CD4-positive, alpha-beta T cell treated with Interleukin-1 beta for 1 hour (primary cell): Measurements from ENCODE around the gene BATF2.
"Not testable (repeated sequence)": the region's sequence is repeated elsewhere in the genome, so short reads cannot be mapped to it uniquely, and the experiment has no call there.

ENCODE experiments used
- DNase-seq, 2 donors: peaks; one replicate each; pipeline ENCODE4 v3.0.0-alpha.2; 2020 to 2022

BATF2 gene

DNA sequence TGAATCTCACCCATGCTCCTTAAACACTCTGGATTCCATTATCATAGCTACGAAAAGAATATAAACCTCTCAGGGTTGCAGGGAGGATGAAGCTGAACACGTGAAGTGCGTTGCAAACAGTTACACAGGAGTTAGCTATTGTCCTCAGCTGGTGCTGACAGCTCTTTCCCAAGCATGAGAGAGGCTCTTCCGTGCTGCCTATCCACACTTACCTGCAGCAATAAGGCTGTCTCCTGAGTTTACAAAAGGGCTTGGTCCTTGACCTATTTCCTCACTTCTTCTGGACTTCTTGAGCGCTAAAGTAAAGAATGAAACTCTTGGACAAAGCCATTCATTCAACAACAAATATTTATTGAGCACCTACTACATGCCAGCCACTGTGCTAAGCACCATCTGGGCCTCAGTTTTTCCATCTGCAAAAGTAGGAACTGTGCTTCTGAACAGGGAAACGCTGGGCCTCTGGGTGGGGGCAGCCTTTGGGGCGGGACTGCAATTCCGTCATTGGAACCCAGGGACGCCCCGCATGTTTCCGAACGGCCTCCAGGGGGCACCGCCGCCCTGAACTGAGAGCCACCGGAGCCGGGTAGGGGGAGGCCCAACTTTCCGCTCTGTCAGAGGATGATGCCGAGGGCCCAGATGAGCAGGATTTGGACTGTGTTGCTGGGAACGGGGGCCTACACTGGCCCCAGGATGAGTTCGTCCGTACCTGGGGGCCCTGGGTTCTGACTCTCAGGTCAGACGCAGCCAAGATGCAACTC is 16.5 kb upstream of the BATF2 start:
- DNase-seq: peak; percentile 91 to 92

GRCh38 chr11:65008873-65009272 is 12.1 kb upstream of the BATF2 start:
- no peak for DNase-seq

GRCh38 chr11:65008016-65008415 is 11.2 kb upstream of the BATF2 start:
- no peak for DNase-seq

GRCh38 chr11:65003968-65004367 is 7.2 kb upstream of the BATF2 start:
- DNase-seq: not testable (repeated sequence)

DNA sequence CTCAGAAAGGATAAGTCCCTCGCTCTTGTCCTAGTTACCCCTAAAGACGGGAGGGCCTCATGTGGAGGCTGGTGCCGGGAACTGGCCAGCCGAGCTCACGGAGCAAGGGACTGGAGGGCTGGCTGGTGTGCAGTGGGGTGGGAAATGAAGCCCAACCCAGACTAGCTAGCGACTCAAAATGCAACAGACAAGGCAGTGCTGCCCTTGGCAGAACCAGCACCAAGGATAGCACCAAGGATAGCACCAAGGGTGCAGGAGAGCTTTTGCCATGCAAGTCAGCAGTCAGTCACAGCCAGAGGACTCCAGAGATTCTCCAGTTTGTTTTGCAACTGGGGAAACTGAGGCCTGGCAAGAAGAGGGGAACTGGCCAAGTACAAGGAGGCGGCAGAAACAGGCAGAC is 6.5 kb upstream of the BATF2 start:
- DNase-seq: no peak

DNA sequence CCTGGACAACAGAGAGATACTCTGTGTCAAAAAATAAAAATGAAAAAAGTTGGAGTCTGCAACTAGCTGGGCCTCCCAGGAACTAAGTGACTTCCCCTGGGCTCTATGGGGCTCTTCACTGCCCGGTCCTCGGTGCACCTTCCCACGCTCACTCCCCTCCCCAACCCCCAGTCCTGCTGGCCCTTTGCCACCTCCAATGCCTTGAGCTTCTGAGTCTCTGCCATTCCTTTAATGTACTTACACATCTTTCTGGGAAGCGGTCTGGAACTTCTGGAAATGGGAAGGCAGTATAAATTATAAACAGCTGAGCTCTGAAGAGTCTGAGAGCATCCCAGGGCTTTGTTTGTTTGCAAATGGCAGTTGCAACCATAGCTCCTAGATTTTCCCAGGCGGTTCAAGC is 5.9 kb upstream of the BATF2 start:
- DNase-seq: no peak

- no peak for DNase-seq
Measured at GRCh38 chr11:64999478-64999877, 2.7 kb upstream of the BATF2 start.

GRCh38 chr11:64998690-64999431 is 2.1 kb upstream of the BATF2 start:
- DNase-seq: no peak

- no peak for DNase-seq
Measured at GRCh38 chr11:64998141-64998540, 1.4 kb upstream of the BATF2 start.

DNA sequence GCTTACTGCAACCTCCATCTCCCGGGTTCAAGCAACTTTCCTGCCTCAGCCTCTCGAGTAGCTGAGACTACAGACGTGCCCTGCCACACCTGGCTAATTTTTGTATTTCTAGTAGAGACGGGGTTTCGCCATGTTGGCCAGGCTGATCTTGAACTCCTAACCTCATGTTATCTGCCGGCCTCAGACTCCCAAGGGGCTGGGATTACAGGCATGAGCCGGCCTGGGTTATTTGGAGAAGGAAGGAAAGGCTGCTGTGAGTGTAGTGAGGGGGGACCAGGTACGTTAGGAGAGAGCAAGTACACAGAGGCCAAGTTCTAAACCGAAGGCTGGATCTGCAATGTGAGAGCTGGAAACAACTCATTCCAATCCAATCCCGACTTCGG is 453 bp downstream of the BATF2 start:
- DNase-seq: no peak

DNA sequence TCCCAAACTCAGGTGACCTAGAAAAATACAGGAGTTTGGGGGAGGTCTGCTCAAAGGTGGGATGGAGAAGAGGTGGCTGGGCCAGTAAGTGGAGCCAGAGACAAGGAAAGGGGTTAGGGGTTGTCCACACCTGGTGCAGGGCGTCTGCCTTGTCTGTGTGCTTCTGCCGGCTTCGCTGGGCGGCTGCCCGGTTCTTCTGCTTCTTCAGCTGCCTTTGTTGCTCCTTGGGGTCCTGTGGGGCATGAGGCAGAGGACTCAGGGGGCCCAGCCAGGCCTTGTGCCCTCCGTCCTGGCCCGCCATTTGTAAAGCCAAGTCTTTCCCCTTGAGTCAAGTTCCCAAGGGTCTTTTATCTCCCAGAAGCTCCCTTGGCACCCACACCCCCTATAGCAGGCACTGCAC is 2.5 kb downstream of the BATF2 start:
- DNase-seq: no peak

DNA sequence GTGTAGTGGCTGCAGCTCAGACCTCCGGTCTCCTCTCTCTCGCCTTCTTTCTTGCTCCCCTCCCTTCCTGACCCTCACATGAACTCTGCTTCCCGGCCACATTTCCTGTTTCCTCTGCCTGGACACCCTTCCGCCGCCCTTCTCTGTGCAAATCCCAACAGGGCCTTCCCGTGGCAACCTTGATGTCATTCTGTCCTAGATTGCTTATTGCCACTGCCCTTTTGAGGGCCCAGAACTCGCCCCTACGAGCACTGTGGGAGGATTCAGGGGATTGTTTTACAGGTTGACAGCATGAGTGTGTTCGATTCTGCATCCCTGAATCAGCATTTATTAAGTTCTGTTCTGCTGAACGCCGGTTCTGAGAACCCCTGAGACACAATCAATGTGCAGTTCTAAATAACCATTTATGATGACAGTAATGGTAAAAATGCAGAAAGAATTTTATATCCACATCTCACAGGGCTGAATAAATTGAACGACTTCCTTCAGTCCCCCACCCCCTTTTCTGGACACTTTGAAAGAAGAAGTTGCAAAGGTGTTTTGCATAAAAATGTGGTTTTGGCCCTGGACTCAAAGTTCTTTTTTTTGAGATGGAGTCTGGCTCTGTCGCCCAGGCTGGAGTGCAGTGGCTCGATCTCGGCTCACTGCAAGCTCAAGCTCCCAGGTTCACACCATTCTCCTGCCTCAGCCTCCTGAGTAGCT is 6.4 kb downstream of the BATF2 start:
- DNase-seq: no peak

GRCh38 chr11:64989416-64989815 is 7.4 kb downstream of the BATF2 start:
- DNase-seq: no peak

DNA sequence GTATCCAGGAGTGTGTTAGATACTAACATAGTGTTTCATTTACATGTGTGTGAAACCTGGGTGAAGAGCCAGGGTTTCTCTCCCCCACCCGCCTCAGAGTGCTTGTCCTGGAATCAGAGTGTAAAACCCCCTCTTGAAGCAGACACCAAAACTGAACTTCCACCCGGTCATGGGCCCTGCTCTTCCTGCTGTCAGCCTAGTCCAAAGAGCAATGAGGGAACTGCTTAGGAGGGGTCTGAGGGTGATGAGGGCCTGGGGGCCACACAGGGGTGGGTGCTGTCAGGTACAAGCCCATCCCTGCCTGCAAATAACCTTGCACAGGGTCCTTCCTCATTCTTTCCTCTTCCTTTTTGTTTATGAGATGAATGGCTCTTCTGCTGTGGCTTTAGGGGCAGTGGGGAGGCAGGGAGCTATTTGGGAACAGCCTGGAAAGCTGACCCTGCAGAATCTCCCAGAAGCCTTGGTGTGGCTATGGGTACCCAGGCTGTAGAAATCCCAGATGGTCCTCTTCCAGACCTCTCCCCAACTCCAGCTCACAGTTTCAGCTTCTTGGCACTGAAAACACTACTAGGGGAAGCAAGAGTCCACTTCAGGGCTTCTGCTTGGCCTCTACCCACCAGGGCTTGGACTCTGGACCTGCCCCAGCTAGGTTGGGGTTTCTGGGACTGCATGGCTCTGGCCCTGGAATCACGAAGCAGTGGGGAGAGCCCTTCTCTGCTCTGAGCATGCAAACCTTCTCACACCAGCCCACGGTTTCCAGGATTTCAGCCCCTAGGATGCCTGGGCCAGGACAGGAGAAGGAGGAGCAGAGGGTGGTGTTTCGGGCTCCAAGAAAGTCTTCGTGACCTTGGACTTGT is 8.5 kb downstream of the BATF2 start:
- DNase-seq: no peak

DNA sequence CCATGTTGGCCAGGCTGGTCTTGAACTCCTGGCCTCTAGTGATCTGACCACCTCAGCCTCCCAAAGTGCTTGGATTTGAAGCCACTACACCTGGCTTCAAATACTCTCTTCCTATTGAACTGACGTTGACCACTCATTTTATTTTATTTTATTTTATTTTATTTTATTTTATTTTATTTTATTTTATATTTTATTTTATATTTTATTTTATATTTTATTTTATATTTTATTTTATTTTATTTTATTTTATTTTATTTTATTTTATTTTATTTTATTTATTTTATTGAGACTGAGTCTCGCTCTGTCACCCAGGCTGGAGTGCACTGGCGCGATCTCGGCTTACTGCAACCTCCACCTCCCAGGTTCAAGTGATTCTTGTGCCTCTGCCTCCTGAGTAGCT is 13.4 kb downstream of the BATF2 start:
- DNase-seq: not testable (repeated sequence)

DNA sequence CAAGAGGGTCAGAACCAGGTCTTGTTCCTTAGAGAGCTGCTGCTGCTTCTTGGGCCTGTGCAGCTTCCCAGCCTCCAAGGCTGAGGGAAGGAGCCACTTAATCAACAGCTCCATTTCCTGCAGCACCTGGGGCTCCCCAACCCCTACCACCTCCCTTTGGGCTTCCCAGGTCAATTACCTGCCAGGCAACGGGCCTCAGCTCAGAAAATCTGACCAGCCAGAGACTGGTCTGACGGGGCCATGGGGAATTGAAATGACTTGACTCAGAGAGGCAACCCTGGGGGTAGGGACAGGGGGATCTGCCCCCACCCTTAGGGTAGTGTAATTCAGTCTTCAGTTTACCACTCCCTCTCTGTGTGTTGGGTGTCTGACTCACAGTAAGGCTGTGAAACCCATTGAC is 20.1 kb downstream of the BATF2 start:
- no peak for DNase-seq

GRCh38 chr11:64974124-64974523 is 22.6 kb downstream of the BATF2 start:
- DNase-seq: no peak

DNA sequence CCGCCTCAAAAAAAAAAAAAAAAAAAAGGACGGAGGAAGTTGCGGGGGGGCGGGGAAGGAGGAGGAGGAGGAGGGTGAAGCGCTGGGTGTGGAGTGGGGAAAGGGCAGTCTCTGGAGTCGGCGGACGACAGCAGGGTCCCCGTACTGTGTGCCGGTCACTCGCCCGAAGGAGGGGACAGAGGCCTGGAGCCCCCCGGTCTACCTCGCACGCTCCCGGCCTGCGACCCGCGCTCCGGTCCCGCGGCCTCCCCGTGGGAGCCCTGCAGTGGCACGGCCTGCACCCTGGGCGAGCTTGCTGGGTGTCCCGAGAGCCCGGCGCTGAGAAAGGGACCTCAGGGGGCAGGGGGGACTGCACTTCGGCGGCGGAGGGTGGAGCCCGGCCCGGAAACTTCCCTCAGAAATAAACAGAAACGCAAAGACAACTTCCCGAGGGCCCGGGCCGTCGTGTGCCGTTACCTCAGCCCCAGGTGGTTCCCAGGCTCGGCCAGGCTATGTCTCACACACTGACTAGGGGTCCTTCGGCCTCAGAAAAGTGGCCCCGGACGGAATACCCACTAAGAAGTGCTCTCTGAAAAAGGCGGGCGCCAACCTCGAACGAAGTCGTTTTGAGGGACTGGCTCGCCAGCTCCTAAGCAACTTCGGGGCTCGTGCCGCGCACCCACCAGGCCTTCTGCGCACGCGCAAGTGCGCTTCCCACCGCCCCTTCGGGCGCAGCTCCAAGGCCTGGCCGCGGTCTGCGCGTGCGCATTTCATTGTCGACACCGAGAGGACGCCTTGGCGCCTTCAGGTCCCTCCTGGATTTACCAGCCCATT is 25.1 kb downstream of the BATF2 start, which contains the start of gene MAJIN:
TSS of gene MAJIN (minus strand) at position 688 of the 813 bp plus-strand sequence. CDS start 12,703 bp downstream, outside the sequence.
- peak; percentile 91 to 92 for DNase-seq

- DNase-seq: no peak
Measured at GRCh38 chr11:64970731-64971151, 26.0 kb downstream of the BATF2 start.

DNA sequence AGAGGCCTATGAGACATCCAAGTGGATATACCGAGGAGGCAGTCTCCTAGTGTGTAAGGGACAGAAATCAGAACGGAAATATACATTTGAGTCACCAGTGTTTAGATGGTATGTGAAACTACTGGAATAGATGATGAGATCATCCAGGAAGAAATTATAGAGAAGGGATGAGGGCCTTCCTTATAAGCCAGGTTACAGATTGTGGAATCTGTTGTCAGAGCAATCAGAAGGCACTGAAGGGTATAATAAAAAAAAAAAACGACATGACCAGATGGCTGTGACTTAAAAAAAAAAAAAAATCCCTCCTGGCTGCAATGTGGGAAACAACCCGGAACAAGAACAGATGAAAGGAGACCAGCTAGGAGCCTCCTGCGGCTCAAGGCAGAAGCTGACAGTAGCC is 27.6 kb downstream of the BATF2 start:
- no peak for DNase-seq

DNA sequence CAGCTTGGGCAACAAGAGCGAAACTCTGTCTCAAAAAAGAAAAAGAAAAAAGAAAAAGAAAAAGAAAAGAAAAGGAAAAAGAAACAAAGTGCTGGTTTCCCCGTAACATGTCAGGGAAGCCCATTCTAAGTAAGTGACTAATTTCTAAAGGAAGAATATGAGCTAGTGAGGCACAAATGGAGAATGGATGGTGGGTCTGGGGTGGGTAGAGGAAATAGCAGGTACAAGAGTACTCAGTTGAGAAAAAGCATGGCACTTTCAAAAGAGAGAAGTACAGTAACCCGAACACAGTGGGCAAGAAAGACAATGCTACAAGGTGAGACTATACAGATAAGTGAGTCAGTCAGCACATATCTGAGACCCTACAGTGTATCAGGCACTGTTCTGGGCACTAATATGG is 29.4 kb downstream of the BATF2 start:
- DNase-seq: no peak
